Activated naive CD4-positive, alpha-beta T cell treated with anti-CD3 and anti-CD28 coated beads for 36 hours (primary cell): ENCODE results near the gene NTN5. TPM values are rescaled to one million over a fixed set of nuclear protein-coding genes. Genes with fewer than 3 reads are reported as not detected.
"Not testable (repeated sequence)": the region's sequence is repeated elsewhere in the genome, so short reads cannot be mapped to it uniquely, and the experiment has no call there.

Source experiments
- CTCF ChIA-PET: fragments of 350-600 bp; sonication (Branson Sonifier 250); formaldehyde crosslinking; loops from one replicate; lab custom pipeline; 2021; ENCODE audit warnings: antibody characterized with exemption; lab: Charles Lee
- DNase-seq: peaks from one replicate; pipeline ENCODE4 v3.0.0-alpha.2; 2020
- H3K27ac Mint-ChIP-seq: one replicate; pipeline ENCODE4 v1.8.0; 2021; ENCODE audit warnings: mild to moderate bottlenecking, mixed read lengths
- H3K27me3 Mint-ChIP-seq: one replicate; pipeline ENCODE4 v1.8.0; 2021; ENCODE audit warnings: low read depth, mixed read lengths
- H3K36me3 Mint-ChIP-seq: one replicate; pipeline ENCODE4 v1.8.0; 2021; ENCODE audit warnings: low read depth, mixed read lengths
- H3K4me1 Mint-ChIP-seq: one replicate; pipeline ENCODE4 v1.8.0; 2021; ENCODE audit warnings: low read depth, mixed read lengths
- H3K4me3 Mint-ChIP-seq: one replicate; pipeline ENCODE4 v1.8.0; 2021; ENCODE audit warnings: mild to moderate bottlenecking, moderate library complexity, mixed read lengths
- H3K9me3 Mint-ChIP-seq: one replicate; pipeline ENCODE4 v1.8.0; 2021; ENCODE audit warnings: mixed read lengths
- intact Hi-C: fragments of 100-400 bp; cut with micrococcal nuclease; formaldehyde crosslinking; loops from one replicate; pipeline ENCODE4 v1.15.1; 2023
- total RNA-seq, 2 experiments: library from RNA; stranded (reverse); gene quantifications; one replicate each; pipeline ENCODE4 v1.2.3, GENCODE V29; 2021

Gene NTN5
- total RNA-seq = under 1 TPM in 1 of 2 experiments, not detected in 1; 0.17 TPM

- DNase-seq = no peak
- H3K27me3 Mint-ChIP-seq = no peaks in the 10 kb centered on the region
- no peak within 1 kb of the TSS for H3K27ac Mint-ChIP-seq
- H3K4me1 Mint-ChIP-seq = peaks cover 5% of the 10 kb centered on the region
- CTCF ChIA-PET = interaction anchor here (0.6 kb wide), 1 partner anchor 603 kb away, joined by 5 read pairs; no protein-coding TSS in a partner anchor
- H3K4me3 Mint-ChIP-seq = no peak within 1 kb of the TSS
- no peaks in the 10 kb centered on the region for H3K9me3 Mint-ChIP-seq
- H3K36me3 Mint-ChIP-seq = no peaks in the 10 kb centered on the region
- intact Hi-C loops = no loop called here
Measured at GRCh38 chr19:48672994-48673393, at the start of gene NTN5. Gene NTN5, minus strand, starts transcription at chr19:48673017. Its CDS starts 2,031 bp downstream, at chr19:48670986.

GRCh38 chr19:48722196-48722708, 49.4 kb upstream of the NTN5 start:
- intact Hi-C loops = no loop called here
- Mint-ChIP-seq H3K27me3 (no peaks in the 10 kb centered on the region), H3K9me3 (peaks cover 11% of the 10 kb centered on the region), H3K36me3 (peaks cover 18% of the 10 kb centered on the region), H3K4me3 (peak overlapping the region; percentile 32), H3K4me1 (peaks cover 26% of the 10 kb centered on the region), H3K27ac (no peak overlapping the region)
- CTCF ChIA-PET = no interaction called here
- DNase-seq = no peak

- H3K36me3 Mint-ChIP-seq = peaks cover 8% of the 10 kb centered on the region
- H3K27ac Mint-ChIP-seq = peak overlapping the region; percentile 92
- H3K27me3 Mint-ChIP-seq = no peaks in the 10 kb centered on the region
- CTCF ChIA-PET = interaction anchor here (0.6 to 0.7 kb wide), 2 partner anchors 67 to 329 kb away, joined by 3 to 4 read pairs; no protein-coding TSS in a partner anchor
- peak overlapping the region; percentile 82 for H3K4me3 Mint-ChIP-seq
- DNase-seq = peak; percentile 98
- intact Hi-C loops = no loop called here
- H3K9me3 Mint-ChIP-seq = peaks cover 5% of the 10 kb centered on the region
- H3K4me1 Mint-ChIP-seq = peaks cover 19% of the 10 kb centered on the region
Measured at GRCh38 chr19:48720613-48721296, 47.9 kb upstream of the NTN5 start.

- H3K9me3 Mint-ChIP-seq = peaks cover 3% of the 10 kb centered on the region
- CTCF ChIA-PET = interaction anchor here (0.7 kb wide), 1 partner anchor 329 kb away, joined by 3 read pairs; no protein-coding TSS in a partner anchor
- no peaks in the 10 kb centered on the region for H3K27me3 Mint-ChIP-seq
- intact Hi-C loops = no loop called here
- H3K4me3 Mint-ChIP-seq = peak overlapping the region; percentile 82
- peaks cover 14% of the 10 kb centered on the region for H3K4me1 Mint-ChIP-seq
- peaks cover 4% of the 10 kb centered on the region for H3K36me3 Mint-ChIP-seq
- DNase-seq = no peak
- peak overlapping the region; percentile 92 for H3K27ac Mint-ChIP-seq
Measured at GRCh38 chr19:48720251-48720612, 47.4 kb upstream of the NTN5 start.

- H3K27ac Mint-ChIP-seq = peak within 1 kb of the TSS; percentile 92
- DNase-seq = no peak
- H3K27me3 Mint-ChIP-seq = no peaks in the 10 kb centered on the region
- H3K36me3 Mint-ChIP-seq = no peaks in the 10 kb centered on the region
- H3K9me3 Mint-ChIP-seq = no peaks in the 10 kb centered on the region
- H3K4me3 Mint-ChIP-seq = peak within 1 kb of the TSS; percentile 82
- H3K4me1 Mint-ChIP-seq = peaks cover 13% of the 10 kb centered on the region
- intact Hi-C loops = no loop called here
- CTCF ChIA-PET = no interaction called here
Measured at GRCh38 chr19:48719263-48720171, 46.7 kb upstream of the NTN5 start, which contains the start of gene MAMSTR. Gene MAMSTR, minus strand, starts transcription at chr19:48719725. Its CDS starts 694 bp downstream, at chr19:48719031.

GRCh38 chr19:48718711-48719231, 46.0 kb upstream of the NTN5 start:
- Mint-ChIP-seq H3K27ac (no peak overlapping the region), H3K27me3 (no peaks in the 10 kb centered on the region), H3K4me1 (peaks cover 15% of the 10 kb centered on the region), H3K9me3 (no peaks in the 10 kb centered on the region), H3K4me3 (no peak overlapping the region), H3K36me3 (no peaks in the 10 kb centered on the region)
- DNase-seq = no peak
- intact Hi-C loops = no loop called here
- CTCF ChIA-PET = interaction anchor here (0.6 kb wide), 1 partner anchor 276 kb away, joined by 5 read pairs; no protein-coding TSS in a partner anchor

GRCh38 chr19:48718106-48718505, 45.3 kb upstream of the NTN5 start:
- H3K9me3 Mint-ChIP-seq, H3K36me3 Mint-ChIP-seq, H3K4me3 Mint-ChIP-seq, DNase-seq, intact Hi-C loops, H3K27me3 Mint-ChIP-seq, H3K27ac Mint-ChIP-seq: not testable (repeated sequence)
- CTCF ChIA-PET = interaction anchor here (0.6 kb wide), 1 partner anchor 277 kb away, joined by 5 read pairs; no protein-coding TSS in a partner anchor
- H3K4me1 Mint-ChIP-seq = peaks cover 18% of the 10 kb centered on the region

GRCh38 chr19:48716562-48717291, 43.9 kb upstream of the NTN5 start:
- CTCF ChIA-PET = interaction anchor here (0.9 to 1.7 kb wide), 2 partner anchors 71 to 126 kb away, joined by 3 to 4 read pairs; partner anchors contain the start of gene CA11
- no peak for DNase-seq
- H3K9me3 Mint-ChIP-seq = no peaks in the 10 kb centered on the region
- H3K27me3 Mint-ChIP-seq = no peaks in the 10 kb centered on the region
- no peak overlapping the region for H3K4me3 Mint-ChIP-seq
- H3K27ac Mint-ChIP-seq = no peak overlapping the region
- peaks cover 16% of the 10 kb centered on the region for H3K4me1 Mint-ChIP-seq
- H3K36me3 Mint-ChIP-seq = no peaks in the 10 kb centered on the region
- intact Hi-C loops = no loop called here

GRCh38 chr19:48715681-48716171, 42.9 kb upstream of the NTN5 start:
- no peak overlapping the region for H3K27ac Mint-ChIP-seq
- CTCF ChIA-PET = interaction anchor here (0.9 to 1.7 kb wide), 2 partner anchors 70 to 127 kb away, joined by 3 to 4 read pairs; partner anchors contain the start of gene CA11
- H3K4me3 Mint-ChIP-seq = peak overlapping the region; percentile 86
- H3K36me3 Mint-ChIP-seq = peaks cover 3% of the 10 kb centered on the region
- peaks cover 4% of the 10 kb centered on the region for H3K9me3 Mint-ChIP-seq
- no peaks in the 10 kb centered on the region for H3K27me3 Mint-ChIP-seq
- DNase-seq = no peak
- H3K4me1 Mint-ChIP-seq = peaks cover 14% of the 10 kb centered on the region
- intact Hi-C loops = loop anchor here (2.0 kb wide), 2 partner anchors 69 to 79 kb away; partner anchors contain the start of genes CA11 and DBP

- peak overlapping the region; percentile 86 for H3K4me3 Mint-ChIP-seq
- H3K27ac Mint-ChIP-seq = peak overlapping the region; percentile 58
- H3K27me3 Mint-ChIP-seq = no peaks in the 10 kb centered on the region
- peaks cover 4% of the 10 kb centered on the region for H3K9me3 Mint-ChIP-seq
- H3K4me1 Mint-ChIP-seq = peaks cover 11% of the 10 kb centered on the region
- peaks cover 3% of the 10 kb centered on the region for H3K36me3 Mint-ChIP-seq
- DNase-seq = no peak
- CTCF ChIA-PET = interaction anchor here (0.5 to 2.9 kb wide), 2 partner anchors 40 to 1552 kb away, joined by 3 to 13 read pairs; no protein-coding TSS in a partner anchor
- intact Hi-C loops = loop anchor here (1.0 to 2.0 kb wide), 7 partner anchors 23 to 278 kb away; partner anchors contain the start of genes CA11, CYTH2, DBP and GYS1
Measured at GRCh38 chr19:48714759-48715675, 42.2 kb upstream of the NTN5 start.
